ENCODE data around the gene FAM20A.

GRCh38 chr17:68599552-68600066 lies 1.6 kb downstream of the FAM20A start:
- TF ChIP-seq ZNF335 (tag by site-specific recombination; conservative IDR thresholded peaks at IDR 0.05) (no peak), ZNF707 (tag by site-specific recombination; IDR thresholded peaks at IDR 0.05) (no peak), ZFP37 (tag by site-specific recombination; IDR thresholded peaks at IDR 0.05) (no peak), ZNF621 (tag by site-specific recombination; IDR thresholded peaks at IDR 0.05) (no peak), ZNF121 (tag by site-specific recombination; IDR thresholded peaks at IDR 0.05) (no peak), KLF16 (tag by site-specific recombination; IDR thresholded peaks at IDR 0.05) (no peak), CTCF (tag by site-specific recombination; IDR thresholded peaks at IDR 0.05) (no peak), ZNF146 (tag by site-specific recombination; IDR thresholded peaks at IDR 0.05) (no peak), ZNF10 (tag by site-specific recombination; IDR thresholded peaks at IDR 0.05) (no peak), ZNF561 (tag by site-specific recombination; IDR thresholded peaks at IDR 0.05; ENCODE audit: borderline replicate concordance) (no peak), TCF7L2 (IDR thresholded peaks at IDR 0.05; ENCODE audit: borderline replicate concordance, low read depth, low read length) (no peak), ZNF133 (tag by site-specific recombination; IDR thresholded peaks at IDR 0.05) (no peak)
- TF ChIP-seq, protein P1, sequence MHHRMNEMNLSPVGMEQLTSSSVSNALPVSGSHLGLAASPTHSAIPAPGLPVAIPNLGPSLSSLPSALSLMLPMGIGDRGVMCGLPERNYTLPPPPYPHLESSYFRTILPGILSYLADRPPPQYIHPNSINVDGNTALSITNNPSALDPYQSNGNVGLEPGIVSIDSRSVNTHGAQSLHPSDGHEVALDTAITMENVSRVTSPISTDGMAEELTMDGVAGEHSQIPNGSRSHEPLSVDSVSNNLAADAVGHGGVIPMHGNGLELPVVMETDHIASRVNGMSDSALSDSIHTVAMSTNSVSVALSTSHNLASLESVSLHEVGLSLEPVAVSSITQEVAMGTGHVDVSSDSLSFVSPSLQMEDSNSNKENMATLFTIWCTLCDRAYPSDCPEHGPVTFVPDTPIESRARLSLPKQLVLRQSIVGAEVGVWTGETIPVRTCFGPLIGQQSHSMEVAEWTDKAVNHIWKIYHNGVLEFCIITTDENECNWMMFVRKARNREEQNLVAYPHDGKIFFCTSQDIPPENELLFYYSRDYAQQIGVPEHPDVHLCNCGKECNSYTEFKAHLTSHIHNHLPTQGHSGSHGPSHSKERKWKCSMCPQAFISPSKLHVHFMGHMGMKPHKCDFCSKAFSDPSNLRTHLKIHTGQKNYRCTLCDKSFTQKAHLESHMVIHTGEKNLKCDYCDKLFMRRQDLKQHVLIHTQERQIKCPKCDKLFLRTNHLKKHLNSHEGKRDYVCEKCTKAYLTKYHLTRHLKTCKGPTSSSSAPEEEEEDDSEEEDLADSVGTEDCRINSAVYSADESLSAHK (tag by site-specific recombination; IDR thresholded peaks at IDR 0.05): no peak

Data from HEK293 (cell line).